HG03342 (cell line): ENCODE measurements around the gene DIPK1B.
"Not testable (repeated sequence)": the region's sequence is repeated elsewhere in the genome, so short reads cannot be mapped to it uniquely, and the experiment has no call there.

Experiments used
- ATAC-seq: cut with Tn5 transposase; IDR thresholded peaks from one replicate; pipeline ENCODE4 v1.9.1; 2021; ENCODE audit warnings: mild to moderate bottlenecking, moderate library complexity; ENCODE audit not compliant: unreplicated experiment

DIPK1B gene

DNA sequence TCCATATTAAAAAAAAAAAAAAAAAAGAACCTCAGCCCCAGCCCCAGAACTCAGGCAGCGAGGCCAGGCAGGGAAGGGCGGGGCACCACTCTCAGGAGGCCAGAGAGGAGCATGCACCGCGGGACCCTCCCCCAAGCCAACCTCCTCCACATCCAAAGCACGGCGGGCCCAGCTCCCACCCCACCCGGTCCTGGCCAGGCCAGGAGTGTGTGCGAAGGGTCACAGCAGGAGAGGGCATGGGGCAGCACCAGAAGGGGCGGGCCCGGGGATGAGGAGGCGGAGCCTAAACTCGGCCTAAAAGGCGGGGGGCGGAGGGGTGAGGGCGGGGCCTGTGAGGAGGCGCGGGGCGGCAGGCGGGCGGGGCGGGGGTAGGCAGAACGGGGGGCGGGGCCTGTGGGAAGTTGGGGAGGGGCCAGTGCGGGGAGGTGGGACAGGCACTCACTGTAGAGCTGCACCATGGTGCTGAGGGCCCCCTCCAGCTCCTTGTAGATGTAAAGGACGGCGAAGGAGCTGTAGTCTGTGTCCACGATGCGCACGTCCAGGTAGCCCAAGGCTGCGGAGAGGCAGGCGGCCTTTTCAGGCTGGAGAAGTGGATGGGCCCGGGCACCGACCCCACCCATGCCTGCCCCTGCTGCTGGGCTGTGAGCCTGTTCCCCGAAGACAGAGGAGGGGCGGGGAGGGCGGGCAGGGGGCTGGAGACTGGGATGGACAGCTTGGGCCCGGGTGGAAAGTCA is 50.7 kb downstream of the DIPK1B start:
- ATAC-seq: no peak

- ATAC-seq: no peak
Measured at GRCh38 chr9:136763649-136764035, 51.3 kb downstream of the DIPK1B start.

- no peak for ATAC-seq
Measured at GRCh38 chr9:136764301-136764891, 52.0 kb downstream of the DIPK1B start, which contains the start of gene LCN15. LCN15 (minus strand) TSS chr9:136764518; CDS start chr9:136764488, 30 bp downstream.

- no peak for ATAC-seq
Measured at GRCh38 chr9:136765041-136765440, 52.7 kb downstream of the DIPK1B start.

- ATAC-seq: peak; percentile 43
Measured at GRCh38 chr9:136765745-136766409, 53.5 kb downstream of the DIPK1B start.

- not testable (repeated sequence) for ATAC-seq
Measured at GRCh38 chr9:136766410-136767120, 54.2 kb downstream of the DIPK1B start.

DNA sequence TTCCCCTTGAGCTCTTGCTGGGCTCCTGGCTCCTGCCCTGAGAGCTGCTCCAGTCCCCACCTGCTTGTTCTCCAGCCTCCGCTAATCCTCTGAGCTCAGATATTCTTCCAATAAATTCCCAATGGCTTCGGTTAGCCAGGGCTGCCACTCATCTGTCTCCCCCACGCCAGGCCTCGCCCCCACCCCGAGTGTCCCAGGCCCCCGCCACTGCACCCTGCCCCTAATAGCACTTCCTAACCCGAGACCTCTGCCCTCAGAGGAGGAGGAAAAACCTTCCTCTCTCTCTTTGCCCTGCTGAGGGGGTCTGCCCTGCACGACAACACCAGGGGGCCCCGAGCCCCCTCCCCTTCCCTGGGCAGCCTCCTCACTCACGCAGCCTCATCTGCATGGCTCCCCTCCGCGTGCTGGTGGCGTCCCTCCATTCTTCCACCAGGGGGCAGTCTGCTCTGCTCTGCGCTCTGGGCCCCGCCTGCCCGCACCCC is 57.4 kb downstream of the DIPK1B start:
- no peak for ATAC-seq

DNA sequence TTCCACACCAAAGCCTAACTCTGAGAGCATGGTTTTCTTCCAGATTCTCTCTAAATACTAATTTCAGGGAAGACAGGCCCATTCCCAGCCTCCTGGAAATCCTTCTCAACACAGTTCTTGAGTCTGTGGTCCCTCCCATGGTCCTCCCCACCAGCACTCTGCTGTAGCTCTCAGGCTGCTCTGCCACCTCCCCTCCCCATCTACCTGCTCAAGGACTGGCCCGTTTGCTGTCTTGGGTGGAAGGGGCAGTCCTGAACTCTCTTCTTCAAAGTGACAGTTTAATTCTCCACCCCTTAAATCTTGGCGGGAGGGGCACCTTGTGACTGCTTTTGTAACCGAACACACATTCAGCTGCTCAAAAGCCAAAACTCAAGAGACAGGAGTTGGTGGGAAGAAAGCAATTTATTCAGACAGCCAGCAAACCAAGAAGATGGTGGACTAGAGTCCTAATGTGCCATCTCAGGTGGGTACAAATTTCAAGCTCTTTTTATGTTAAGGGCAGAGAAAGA is 59.6 kb downstream of the DIPK1B start:
- ATAC-seq: no peak

DNA sequence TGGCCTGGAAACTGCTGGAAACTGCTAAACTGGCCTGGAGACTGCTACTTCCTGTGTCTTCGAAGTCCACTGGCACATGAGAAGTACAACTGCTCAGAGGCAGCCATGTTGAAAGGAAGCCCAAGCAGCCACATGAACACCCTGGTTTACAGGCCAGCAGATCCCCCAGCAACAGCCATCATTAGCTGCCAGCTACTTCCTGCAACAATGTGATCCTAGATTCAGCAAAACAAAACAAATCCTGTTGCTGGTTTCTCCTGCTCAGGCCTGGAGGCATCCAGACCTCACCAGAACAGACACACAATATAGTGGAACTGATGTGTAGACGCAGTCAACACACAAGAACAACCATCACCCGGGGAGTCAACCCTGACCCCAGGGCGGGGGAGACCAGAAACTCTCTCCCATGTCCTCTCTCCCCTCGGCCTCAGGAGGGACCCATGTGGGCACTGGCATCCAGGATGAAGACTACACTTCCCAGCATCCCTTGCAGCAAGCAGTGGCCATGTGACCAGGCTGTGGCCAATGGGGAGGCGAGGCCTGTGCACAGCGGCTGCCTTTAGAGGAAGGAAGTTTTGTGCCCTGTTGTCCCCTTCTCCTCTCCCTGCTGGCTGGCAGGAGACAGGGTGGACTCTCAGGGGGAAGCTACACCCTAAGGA is 61.1 kb downstream of the DIPK1B start:
- ATAC-seq: no peak
